ENCODE measurements around the gene TRDMT1. TPM values are rescaled to one million over a fixed set of nuclear protein-coding genes. Genes with fewer than 3 reads are reported as not detected.

The TRDMT1 gene
- total RNA-seq, 1 experiment from 2014 or later = 4.2 TPM

DNA sequence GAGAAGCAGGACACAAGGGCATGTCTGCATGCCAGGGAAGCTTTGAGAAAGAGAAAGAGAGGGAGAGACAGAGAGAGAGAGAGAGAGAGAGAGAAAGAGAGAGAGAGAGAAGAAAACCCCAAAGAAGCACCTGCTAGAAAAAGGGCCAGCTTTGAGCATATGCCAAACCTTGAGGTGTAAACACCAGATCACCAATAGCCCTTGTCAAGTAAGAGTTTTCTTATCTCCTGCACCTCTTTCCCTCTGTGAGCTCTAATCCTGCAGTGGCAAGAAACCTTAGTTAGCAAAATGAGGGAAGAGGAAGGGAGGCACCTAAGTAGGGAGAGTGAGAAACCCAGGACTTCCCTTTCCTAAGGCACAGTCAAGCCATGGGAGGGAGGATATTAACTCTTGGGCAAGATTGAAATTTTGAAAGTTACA lies 11.3 kb upstream of the TRDMT1 start:
- Histone ChIP-seq H3F3A (ENCODE audit: insufficient read depth, low read depth) (peaks cover 19% of the 10 kb centered on the region), H3K9me3 (ENCODE audit: insufficient read depth, low read depth) (no peaks in the 10 kb centered on the region), H3K4me1 (replicated peaks; ENCODE audit: insufficient read depth) (peaks cover 39% of the 10 kb centered on the region), H3K4me3 (no peak overlapping the region), H3K79me2 (ENCODE audit: low read depth) (no peaks in the 10 kb centered on the region), H3K9me2 (ENCODE audit: insufficient read depth) (no peaks in the 10 kb centered on the region), H3K36me3 (ENCODE audit: low read depth) (no peaks in the 10 kb centered on the region), H3K4me2 (no peak overlapping the region), H3K27me3 (ENCODE audit: insufficient read depth, low read depth) (no peaks in the 10 kb centered on the region), H3K27ac (no peak overlapping the region), H2AFZ (no peak overlapping the region), H4K20me1 (ENCODE audit: insufficient read depth) (no peaks in the 10 kb centered on the region)
- ChIA-PET CTCF (no interaction called here), POLR2A (ENCODE audit: unreplicated experiment) (no interaction called here)
- no TSS peak for BruUV-seq (replicated peaks)
- no peak for TF ChIP-seq EZH2 (IDR thresholded peaks at IDR 0.05; ENCODE audit: low read depth)
- TF ChIP-seq, protein P1, sequence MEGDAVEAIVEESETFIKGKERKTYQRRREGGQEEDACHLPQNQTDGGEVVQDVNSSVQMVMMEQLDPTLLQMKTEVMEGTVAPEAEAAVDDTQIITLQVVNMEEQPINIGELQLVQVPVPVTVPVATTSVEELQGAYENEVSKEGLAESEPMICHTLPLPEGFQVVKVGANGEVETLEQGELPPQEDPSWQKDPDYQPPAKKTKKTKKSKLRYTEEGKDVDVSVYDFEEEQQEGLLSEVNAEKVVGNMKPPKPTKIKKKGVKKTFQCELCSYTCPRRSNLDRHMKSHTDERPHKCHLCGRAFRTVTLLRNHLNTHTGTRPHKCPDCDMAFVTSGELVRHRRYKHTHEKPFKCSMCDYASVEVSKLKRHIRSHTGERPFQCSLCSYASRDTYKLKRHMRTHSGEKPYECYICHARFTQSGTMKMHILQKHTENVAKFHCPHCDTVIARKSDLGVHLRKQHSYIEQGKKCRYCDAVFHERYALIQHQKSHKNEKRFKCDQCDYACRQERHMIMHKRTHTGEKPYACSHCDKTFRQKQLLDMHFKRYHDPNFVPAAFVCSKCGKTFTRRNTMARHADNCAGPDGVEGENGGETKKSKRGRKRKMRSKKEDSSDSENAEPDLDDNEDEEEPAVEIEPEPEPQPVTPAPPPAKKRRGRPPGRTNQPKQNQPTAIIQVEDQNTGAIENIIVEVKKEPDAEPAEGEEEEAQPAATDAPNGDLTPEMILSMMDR (conservative IDR thresholded peaks at IDR 0.05) = no peak
- DNase-seq = no peak
- intact Hi-C loops (cut with micrococcal nuclease; ENCODE audit: unreplicated experiment) = no loop called here

DNA sequence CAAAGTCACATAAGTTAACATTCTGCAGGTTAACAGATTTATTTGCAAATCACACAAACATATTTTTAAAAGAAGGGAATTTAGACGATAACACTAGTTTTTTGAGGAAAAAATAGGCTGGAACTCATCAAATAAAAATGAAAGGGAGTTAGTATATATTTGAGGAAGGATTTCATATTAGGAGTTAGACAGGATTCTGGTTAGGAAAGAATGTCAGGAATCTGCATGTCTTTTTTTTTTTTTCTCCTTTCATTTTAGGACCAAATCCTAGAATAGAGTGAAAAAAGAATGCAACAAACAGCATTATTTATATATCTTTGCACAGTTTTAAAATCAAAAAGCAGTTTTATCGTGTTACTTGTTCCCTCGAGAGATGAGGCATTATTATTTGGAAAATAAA lies 8.9 kb upstream of the TRDMT1 start:
- Histone ChIP-seq H3K9me2 (ENCODE audit: insufficient read depth) (no peaks in the 10 kb centered on the region), H2AFZ (no peak overlapping the region), H3K79me2 (ENCODE audit: low read depth) (no peaks in the 10 kb centered on the region), H3K4me1 (replicated peaks; ENCODE audit: insufficient read depth) (peaks cover 23% of the 10 kb centered on the region), H3K36me3 (ENCODE audit: low read depth) (no peaks in the 10 kb centered on the region), H3K4me2 (no peak overlapping the region), H3K27ac (no peak overlapping the region), H3F3A (ENCODE audit: insufficient read depth, low read depth) (0 out of 2 replicates have a peak, but pooled peaks cover under 1% of the 10 kb centered on the region), H3K27me3 (ENCODE audit: insufficient read depth, low read depth) (no peaks in the 10 kb centered on the region), H4K20me1 (ENCODE audit: insufficient read depth) (no peaks in the 10 kb centered on the region), H3K9me3 (ENCODE audit: insufficient read depth, low read depth) (no peaks in the 10 kb centered on the region), H3K4me3 (no peak overlapping the region)
- ChIA-PET CTCF (no interaction called here), POLR2A (ENCODE audit: unreplicated experiment) (no interaction called here)
- no TSS peak for BruUV-seq (replicated peaks)
- TF ChIP-seq, protein P1 (conservative IDR thresholded peaks at IDR 0.05) = no peak
- TF ChIP-seq EZH2 (IDR thresholded peaks at IDR 0.05; ENCODE audit: low read depth) = no peak
- DNase-seq = no peak
- intact Hi-C loops (cut with micrococcal nuclease; ENCODE audit: unreplicated experiment) = no loop called here

DNA sequence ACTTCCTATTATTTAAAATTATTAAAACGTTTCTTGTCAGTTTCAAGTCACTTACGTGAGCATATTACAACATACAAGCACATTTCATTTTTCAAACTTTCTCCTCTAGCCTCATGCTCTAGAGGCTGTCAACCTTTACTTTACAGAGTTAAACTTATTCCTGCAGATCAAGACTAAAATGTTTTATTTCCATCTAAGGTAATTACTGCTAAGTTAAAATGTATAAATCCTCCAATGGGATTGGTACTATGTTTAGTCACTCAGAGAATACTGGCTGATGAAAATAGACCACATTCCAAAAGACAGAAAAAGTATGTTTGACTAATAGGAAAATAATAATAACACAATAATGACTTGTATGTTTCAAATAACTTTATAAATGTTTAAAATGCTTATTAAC lies 8.4 kb upstream of the TRDMT1 start:
- H3K9me3 ChIP-seq (ENCODE audit: insufficient read depth, low read depth) = no peaks in the 10 kb centered on the region
- no peaks in the 10 kb centered on the region for H3K9me2 ChIP-seq (ENCODE audit: insufficient read depth)
- intact Hi-C loops (cut with micrococcal nuclease; ENCODE audit: unreplicated experiment) = loop anchor here (10.0 kb wide), 2 partner anchors 145 to 185 kb away; no protein-coding TSS in a partner anchor
- no peaks in the 10 kb centered on the region for H3F3A ChIP-seq (ENCODE audit: insufficient read depth, low read depth)
- no peaks in the 10 kb centered on the region for H4K20me1 ChIP-seq (ENCODE audit: insufficient read depth)
- H3K27ac ChIP-seq = no peak overlapping the region
- H3K36me3 ChIP-seq (ENCODE audit: low read depth) = no peaks in the 10 kb centered on the region
- no TSS peak for BruUV-seq (replicated peaks)
- POLR2A ChIA-PET (ENCODE audit: unreplicated experiment) = no interaction called here
- DNase-seq = no peak
- no peak overlapping the region for H2AFZ ChIP-seq
- CTCF ChIA-PET = no interaction called here
- H3K79me2 ChIP-seq (ENCODE audit: low read depth) = no peaks in the 10 kb centered on the region
- H3K27me3 ChIP-seq (ENCODE audit: insufficient read depth, low read depth) = no peaks in the 10 kb centered on the region
- H3K4me3 ChIP-seq = no peak overlapping the region
- H3K4me1 ChIP-seq (replicated peaks; ENCODE audit: insufficient read depth) = peaks cover 18% of the 10 kb centered on the region
- no peak overlapping the region for H3K4me2 ChIP-seq
- TF ChIP-seq EZH2 (IDR thresholded peaks at IDR 0.05; ENCODE audit: low read depth) = no peak
- TF ChIP-seq, protein P1 (conservative IDR thresholded peaks at IDR 0.05) = no peak
